D721Med (cell line): ENCODE data around the gene TRIM42.

Source experiments
- DNase-seq: peaks from one replicate; pipeline ENCODE4 v3.0.0; 2011; ENCODE audit warnings: low spot score; ENCODE audit not compliant: insufficient read length
- FAIRE-seq: peaks from 2 replicates; lab custom pipeline; 2011; peaks lifted over from hg19 to GRCh38; lab: Jason Lieb, UNC
- TF ChIP-seq, protein P1 (sequence below): IDR thresholded peaks from 2 replicates; pipeline ENCODE4 v1.5.1; 2012; ENCODE audit warnings: mild to moderate bottlenecking, control low read depth; ENCODE audit not compliant: insufficient read depth; ENCODE audit errors: missing control alignments

TRIM42 gene

GRCh38 chr3:140677764-140678163 is at the start of gene TRIM42:
TRIM42 (plus strand) TSS chr3:140678064; CDS start chr3:140678230, 166 bp downstream.
- no peak for FAIRE-seq
- DNase-seq: no peak
- TF ChIP-seq, protein P1, sequence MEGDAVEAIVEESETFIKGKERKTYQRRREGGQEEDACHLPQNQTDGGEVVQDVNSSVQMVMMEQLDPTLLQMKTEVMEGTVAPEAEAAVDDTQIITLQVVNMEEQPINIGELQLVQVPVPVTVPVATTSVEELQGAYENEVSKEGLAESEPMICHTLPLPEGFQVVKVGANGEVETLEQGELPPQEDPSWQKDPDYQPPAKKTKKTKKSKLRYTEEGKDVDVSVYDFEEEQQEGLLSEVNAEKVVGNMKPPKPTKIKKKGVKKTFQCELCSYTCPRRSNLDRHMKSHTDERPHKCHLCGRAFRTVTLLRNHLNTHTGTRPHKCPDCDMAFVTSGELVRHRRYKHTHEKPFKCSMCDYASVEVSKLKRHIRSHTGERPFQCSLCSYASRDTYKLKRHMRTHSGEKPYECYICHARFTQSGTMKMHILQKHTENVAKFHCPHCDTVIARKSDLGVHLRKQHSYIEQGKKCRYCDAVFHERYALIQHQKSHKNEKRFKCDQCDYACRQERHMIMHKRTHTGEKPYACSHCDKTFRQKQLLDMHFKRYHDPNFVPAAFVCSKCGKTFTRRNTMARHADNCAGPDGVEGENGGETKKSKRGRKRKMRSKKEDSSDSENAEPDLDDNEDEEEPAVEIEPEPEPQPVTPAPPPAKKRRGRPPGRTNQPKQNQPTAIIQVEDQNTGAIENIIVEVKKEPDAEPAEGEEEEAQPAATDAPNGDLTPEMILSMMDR: no peak

- DNase-seq: no peak
- FAIRE-seq: no peak
- TF ChIP-seq, protein P1: no peak
Measured at GRCh38 chr3:140628606-140629005, 49.3 kb upstream of the TRIM42 start.

DNA sequence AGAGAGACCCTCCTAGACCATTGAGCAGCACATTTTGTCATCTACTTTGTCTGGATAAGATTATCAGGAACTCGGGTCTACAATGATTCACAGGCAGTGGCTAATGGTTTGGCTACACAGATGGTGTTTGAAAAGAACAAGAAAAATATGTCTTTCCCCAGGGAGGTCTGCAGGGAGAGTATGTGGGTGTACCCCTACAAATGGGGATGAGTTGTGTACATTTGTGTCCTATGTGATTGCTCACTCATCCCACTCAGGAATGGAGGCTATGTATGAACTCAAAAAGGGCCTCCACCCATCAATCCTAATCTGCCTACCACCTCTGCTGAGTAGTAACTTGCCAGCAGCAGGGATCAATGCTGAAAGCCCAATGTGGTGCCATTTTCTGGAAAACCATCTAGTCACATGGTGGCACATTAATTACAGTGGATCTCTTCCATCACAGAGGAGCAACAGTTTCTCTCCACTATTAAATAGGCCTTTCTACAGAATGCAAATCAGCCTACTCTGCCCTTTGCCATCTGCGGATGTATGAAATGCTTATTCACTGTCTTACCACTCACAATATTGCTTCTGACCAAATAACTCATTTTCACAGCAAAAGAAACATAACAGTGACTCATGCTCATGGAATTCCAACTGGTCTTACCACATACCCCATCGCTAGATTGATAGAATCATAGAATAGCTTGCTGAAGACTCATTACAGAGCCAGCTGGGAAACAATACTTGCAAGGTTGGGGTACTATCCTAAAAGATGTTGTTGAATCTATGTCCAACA is 48.3 kb upstream of the TRIM42 start:
- FAIRE-seq (no peak), DNase-seq (no peak)
- TF ChIP-seq, protein P1: no peak

GRCh38 chr3:140630366-140630765 is 47.5 kb upstream of the TRIM42 start:
- TF ChIP-seq, protein P1: no peak
- FAIRE-seq (no peak), DNase-seq (no peak)

DNA sequence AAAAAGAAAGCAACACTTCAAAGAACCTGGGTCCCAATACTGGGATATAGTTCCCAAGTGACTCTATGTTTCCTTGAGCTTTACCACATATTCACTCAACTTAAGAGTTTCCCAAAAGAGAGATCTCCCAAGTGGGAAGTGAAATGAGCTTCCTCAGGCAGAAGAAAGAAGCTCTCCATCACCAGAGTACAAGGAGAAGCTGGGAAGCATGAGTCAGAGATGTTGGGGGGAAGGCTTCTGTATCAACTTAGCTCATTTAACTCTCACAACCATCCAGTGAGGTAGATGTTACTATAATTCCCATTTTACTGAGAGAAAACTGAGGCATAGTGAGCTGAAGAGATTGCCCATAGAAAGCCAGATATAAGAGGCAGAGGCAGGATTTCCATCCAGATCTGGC is 47.0 kb upstream of the TRIM42 start:
- TF ChIP-seq, protein P1: no peak
- FAIRE-seq (no peak), DNase-seq (no peak)

GRCh38 chr3:140635276-140635675 is 42.6 kb upstream of the TRIM42 start:
- TF ChIP-seq, protein P1: no peak
- DNase-seq (no peak), FAIRE-seq (no peak)

DNA sequence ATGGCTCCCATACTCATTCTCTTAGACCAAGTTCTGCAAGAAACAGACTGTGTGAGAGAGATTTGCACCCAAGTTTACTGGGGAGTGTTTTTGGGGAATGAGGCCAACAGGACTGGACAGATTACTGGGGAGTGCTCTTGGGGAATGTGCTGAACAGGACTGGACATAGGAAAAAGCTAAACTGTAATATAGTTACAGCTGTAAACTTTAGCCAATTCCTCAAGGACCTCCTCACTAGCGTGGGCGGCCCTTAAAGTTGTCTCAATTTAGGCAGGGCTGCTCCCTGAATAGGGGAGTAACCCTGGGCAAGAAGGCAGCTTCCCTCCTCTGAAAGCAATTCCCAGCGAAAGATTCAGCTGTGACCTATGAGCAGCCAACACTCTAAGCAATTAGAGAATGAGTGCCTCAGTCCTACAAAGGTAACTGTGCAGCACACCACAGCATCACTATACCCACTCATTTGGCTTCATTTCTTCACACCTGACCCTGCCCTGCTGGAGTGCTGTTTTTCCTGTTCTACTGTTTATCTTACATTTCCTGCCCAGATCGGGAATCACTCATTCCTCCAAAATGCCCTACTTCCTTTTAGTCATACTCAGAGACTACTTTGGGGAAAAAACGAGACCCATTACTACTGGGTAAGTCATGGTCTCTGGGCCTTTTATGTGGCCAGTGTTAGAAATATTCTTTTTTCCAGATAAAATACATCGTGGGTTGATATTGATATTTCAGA is 41.3 kb upstream of the TRIM42 start:
- no peak for DNase-seq
- TF ChIP-seq, protein P1: no peak
- no peak for FAIRE-seq
